Astrocyte (in vitro differentiated cells and primary cell): Measurements from ENCODE around the gene PROM1. TPM values are rescaled to one million over a fixed set of nuclear protein-coding genes. Genes with fewer than 3 reads are reported as not detected.

Experiments used
- DNase-seq: peaks from one replicate; pipeline ENCODE4 v3.0.0-alpha.2; 2010; ENCODE audit warnings: low read depth
- FAIRE-seq: peaks from 2 replicates; lab custom pipeline; 2011; peaks lifted over from hg19 to GRCh38; lab: Jason Lieb, UNC
- H2AFZ ChIP-seq: 2 replicates; pipeline ENCODE4 v1.6.0; 2012; ENCODE audit warnings: low read depth, low read length, inconsistent platforms
- H3K27ac ChIP-seq: 2 replicates; pipeline ENCODE4 v1.5.1; 2011; ENCODE audit warnings: low read depth, low read length, inconsistent platforms
- H3K27me3 ChIP-seq: 2 replicates; pipeline ENCODE4 v1.6.0; 2011; ENCODE audit warnings: low read length, inconsistent platforms; ENCODE audit not compliant: insufficient read depth
- H3K36me3 ChIP-seq: 2 replicates; pipeline ENCODE4 v1.5.1; 2011; ENCODE audit warnings: low read length, inconsistent platforms; ENCODE audit not compliant: insufficient read depth
- H3K4me1 ChIP-seq: 2 replicates; pipeline ENCODE4 v1.5.1; 2011; ENCODE audit warnings: low read length, inconsistent platforms; ENCODE audit not compliant: insufficient read depth
- H3K4me2 ChIP-seq: 2 replicates; pipeline ENCODE4 v1.6.0; 2012; ENCODE audit warnings: low read length, inconsistent platforms
- H3K4me3 ChIP-seq: 2 replicates; pipeline ENCODE4 v1.5.1; 2011; ENCODE audit warnings: low read depth, mild to moderate bottlenecking, low read length, inconsistent platforms; ENCODE audit not compliant: insufficient read depth
- H3K79me2 ChIP-seq: 2 replicates; pipeline ENCODE4 v1.6.0; 2012; ENCODE audit warnings: mild to moderate bottlenecking, low read length, inconsistent platforms; ENCODE audit not compliant: insufficient read depth
- H3K9ac ChIP-seq: 2 replicates; pipeline ENCODE4 v1.6.0; 2012; ENCODE audit warnings: mild to moderate bottlenecking, low read length, inconsistent platforms
- H3K9me3 ChIP-seq: 2 replicates; pipeline ENCODE4 v1.5.1; 2012; ENCODE audit warnings: low read depth, mild to moderate bottlenecking, low read length, inconsistent platforms; ENCODE audit not compliant: insufficient read depth
- H4K20me1 ChIP-seq: 2 replicates; pipeline ENCODE4 v1.6.0; 2012; ENCODE audit warnings: low read length, inconsistent platforms; ENCODE audit not compliant: insufficient read depth
- H3K27ac Mint-ChIP-seq: one replicate; pipeline ENCODE4 v1.8.0; 2021; ENCODE audit warnings: mild to moderate bottlenecking, mixed read lengths; ENCODE audit not compliant: unreplicated experiment
- H3K27me3 Mint-ChIP-seq: one replicate; pipeline ENCODE4 v1.8.0; 2021; ENCODE audit warnings: low read depth, mixed read lengths; ENCODE audit not compliant: unreplicated experiment
- H3K36me3 Mint-ChIP-seq: one replicate; pipeline ENCODE4 v1.8.0; 2021; ENCODE audit warnings: low read depth, mixed read lengths; ENCODE audit not compliant: unreplicated experiment
- H3K4me1 Mint-ChIP-seq: one replicate; pipeline ENCODE4 v1.8.0; 2021; ENCODE audit warnings: low read depth, mixed read lengths; ENCODE audit not compliant: unreplicated experiment
- H3K4me3 Mint-ChIP-seq: one replicate; pipeline ENCODE4 v1.8.0; 2021; ENCODE audit warnings: mild to moderate bottlenecking, moderate library complexity, mixed read lengths; ENCODE audit not compliant: unreplicated experiment
- H3K9me3 Mint-ChIP-seq: one replicate; pipeline ENCODE4 v1.8.0; 2021; ENCODE audit warnings: mild to moderate bottlenecking, mixed read lengths; ENCODE audit not compliant: unreplicated experiment
- CTCF ChIP-seq: IDR thresholded peaks from 2 replicates; pipeline ENCODE4 v1.5.1; 2011; ENCODE audit warnings: low read depth, mild to moderate bottlenecking, inconsistent platforms, low read length, moderate library complexity; ENCODE audit not compliant: insufficient read depth
- EZH2 ChIP-seq: IDR thresholded peaks from 2 replicates; pipeline ENCODE4 v1.6.1; 2012; ENCODE audit warnings: mild to moderate bottlenecking, low read length, inconsistent platforms; ENCODE audit not compliant: insufficient read depth
- total RNA-seq: library from RNA; stranded (reverse); gene quantifications from 2 replicates; pipeline ENCODE4 v1.2.1, GENCODE V29; 2021

PROM1 gene
- total RNA-seq, 1 donor from 2014 or later, result 34.5 TPM

DNA sequence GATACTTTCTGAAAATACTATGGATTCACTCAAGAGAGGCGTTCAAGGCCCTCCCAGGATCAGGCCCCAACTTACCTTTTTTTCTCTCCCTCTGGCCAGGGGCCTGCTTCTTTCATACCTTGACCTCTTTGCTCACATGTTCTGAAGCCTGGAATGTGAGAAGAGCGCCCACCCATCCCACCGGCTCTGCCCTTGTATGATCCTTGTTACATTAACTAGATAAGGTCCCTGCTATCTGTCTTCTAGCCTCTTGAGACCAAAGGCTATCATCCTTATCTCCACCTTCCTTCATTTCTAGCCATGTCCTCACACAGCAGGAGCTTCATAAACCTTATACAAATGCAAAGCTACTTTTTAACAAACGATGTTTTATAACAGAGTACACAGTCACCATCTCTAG lies 45.9 kb downstream of the PROM1 start:
- Histone ChIP-seq H3K27ac (no peak overlapping the region), H2AFZ (no peak overlapping the region), H3K9ac (no peak overlapping the region), H4K20me1 (no peaks in the 10 kb centered on the region), H3K4me2 (no peak overlapping the region), H3K79me2 (no peaks in the 10 kb centered on the region), H3K9me3 (no peaks in the 10 kb centered on the region), H3K4me1 (peaks cover 13% of the 10 kb centered on the region), H3K27me3 (no peaks in the 10 kb centered on the region), H3K4me3 (no peak overlapping the region), H3K36me3 (no peaks in the 10 kb centered on the region)
- Mint-ChIP-seq H3K27ac (no peak overlapping the region), H3K4me1 (peaks cover 26% of the 10 kb centered on the region), H3K4me3 (no peak overlapping the region), H3K27me3 (no peaks in the 10 kb centered on the region), H3K36me3 (no peaks in the 10 kb centered on the region), H3K9me3 (no peaks in the 10 kb centered on the region)
- TF ChIP-seq EZH2, result no peak
- TF ChIP-seq CTCF, result no peak
- DNase-seq, result no peak
- FAIRE-seq, result no peak

DNA sequence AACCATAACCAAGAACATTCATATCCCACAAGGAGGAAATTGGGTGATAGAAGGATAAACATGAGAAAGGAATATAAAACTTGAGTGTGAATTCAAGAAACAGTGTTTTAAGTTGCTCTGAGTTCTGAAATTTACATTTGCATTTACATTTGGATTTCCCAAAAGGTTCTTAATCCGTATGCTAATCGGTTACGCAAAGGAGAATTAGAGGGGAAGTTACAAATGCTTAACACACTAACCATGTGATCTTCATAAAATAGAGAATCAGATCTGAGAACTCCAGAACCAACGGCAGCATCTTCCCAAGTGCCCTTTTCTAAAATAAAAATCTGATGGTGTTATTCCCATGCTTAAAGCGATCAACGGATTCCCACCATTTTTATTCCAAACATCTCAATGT lies 48.0 kb downstream of the PROM1 start:
- FAIRE-seq, result no peak
- Histone ChIP-seq H3K36me3 (no peaks in the 10 kb centered on the region), H4K20me1 (no peaks in the 10 kb centered on the region), H3K4me2 (no peak overlapping the region), H3K27ac (no peak overlapping the region), H3K9ac (no peak overlapping the region), H3K9me3 (no peaks in the 10 kb centered on the region), H2AFZ (no peak overlapping the region), H3K4me1 (peaks cover 22% of the 10 kb centered on the region), H3K79me2 (no peaks in the 10 kb centered on the region), H3K27me3 (no peaks in the 10 kb centered on the region), H3K4me3 (no peak overlapping the region)
- H3K27me3 Mint-ChIP-seq, result no peaks in the 10 kb centered on the region
- no peak for DNase-seq
- H3K9me3 Mint-ChIP-seq, result no peaks in the 10 kb centered on the region
- peaks cover 26% of the 10 kb centered on the region for H3K4me1 Mint-ChIP-seq
- H3K27ac Mint-ChIP-seq, result no peak overlapping the region
- no peaks in the 10 kb centered on the region for H3K36me3 Mint-ChIP-seq
- TF ChIP-seq EZH2 (no peak), CTCF (no peak)
- no peak overlapping the region for H3K4me3 Mint-ChIP-seq

DNA sequence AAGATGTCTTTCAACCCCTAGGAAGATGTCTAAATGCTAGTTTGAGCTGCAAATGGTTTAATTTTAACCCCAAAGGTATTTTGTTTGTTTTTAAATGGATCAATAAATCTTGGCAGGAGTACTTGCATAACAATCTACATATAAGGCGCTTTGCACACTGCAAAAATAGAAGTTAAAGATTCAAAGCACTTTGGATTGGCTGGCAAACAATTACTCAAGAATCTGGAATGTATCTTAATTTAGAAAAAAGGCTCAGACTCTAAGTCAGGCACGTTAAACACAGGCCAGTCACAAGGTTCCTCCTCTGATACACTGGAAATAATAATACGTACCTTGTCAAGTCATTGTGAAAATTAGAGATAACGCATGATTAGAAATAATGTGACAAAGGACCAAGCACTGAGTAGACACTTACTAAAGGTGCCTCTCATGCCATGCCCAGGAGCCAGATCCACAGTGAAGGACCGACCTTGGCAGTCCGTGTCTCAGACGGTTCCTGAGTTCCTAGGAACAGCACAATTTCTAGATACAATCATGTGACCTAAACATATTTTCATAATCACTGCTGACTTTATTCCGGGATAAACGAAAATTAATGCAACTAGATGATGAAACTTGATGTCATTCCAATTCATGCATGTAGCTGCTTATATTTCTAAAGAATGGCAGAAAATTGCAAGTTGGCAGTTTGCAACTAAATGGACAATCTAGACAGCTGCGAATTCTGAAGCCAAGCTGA lies 49.6 kb downstream of the PROM1 start:
- peak overlapping the region; percentile 61 for H3K4me2 ChIP-seq
- TF ChIP-seq EZH2 (no peak), CTCF (no peak)
- H3K4me1 ChIP-seq, result peaks cover 23% of the 10 kb centered on the region
- Mint-ChIP-seq H3K9me3 (no peaks in the 10 kb centered on the region), H3K36me3 (no peaks in the 10 kb centered on the region), H3K27ac (peak overlapping the region; percentile 67), H3K4me3 (no peak overlapping the region), H3K27me3 (no peaks in the 10 kb centered on the region), H3K4me1 (peaks cover 34% of the 10 kb centered on the region)
- FAIRE-seq (peak; percentile 83), DNase-seq (peak; percentile 63)
- H3K79me2 ChIP-seq, result no peaks in the 10 kb centered on the region
- H3K9ac ChIP-seq, result peak overlapping the region; percentile 19
- peak overlapping the region; percentile 52 for H3K27ac ChIP-seq
- H3K4me3 ChIP-seq, result no peak overlapping the region
- no peaks in the 10 kb centered on the region for H3K36me3 ChIP-seq
- H4K20me1 ChIP-seq, result no peaks in the 10 kb centered on the region
- H3K27me3 ChIP-seq, result no peaks in the 10 kb centered on the region
- peak overlapping the region; percentile 57 for H2AFZ ChIP-seq
- no peaks in the 10 kb centered on the region for H3K9me3 ChIP-seq
